CD14-positive monocyte (primary cell): ENCODE results near the gene KRTAP4-11. TPM values are rescaled to one million over a fixed set of nuclear protein-coding genes. Genes with fewer than 3 reads are reported as not detected.
"Not testable (repeated sequence)": the region's sequence is repeated elsewhere in the genome, so short reads cannot be mapped to it uniquely, and the experiment has no call there.

ENCODE experiments used
- DNase-seq, 3 donors: peaks; one replicate each; pipeline ENCODE4 v3.0.0-alpha.2; 2011 to 2022
- H2AFZ ChIP-seq: 2 replicates; pipeline ENCODE4 v1.6.0; 2012; ENCODE audit warnings: mild to moderate bottlenecking, low read depth, low read length, inconsistent platforms; ENCODE audit not compliant: insufficient read depth, poor library complexity, severe bottlenecking
- H3K27ac ChIP-seq, 2 donors: 1 replicate in 1 of 2; 2 replicates in 1 of 2; pipeline ENCODE4 v1.5.1; 2012 to 2013; ENCODE audit warnings: low read length in 2 of 2, control low read depth in 1 of 2, inconsistent platforms in 1 of 2, low read depth in 1 of 2, mild to moderate bottlenecking in 1 of 2
- H3K27me3 ChIP-seq, 2 donors: one replicate each; pipeline versions ENCODE4 v1.6.0 to v1.6.1; 2011 to 2013; ENCODE audit warnings: low read length in 2 of 2; ENCODE audit not compliant: control insufficient read depth in 2 of 2, insufficient read depth in 2 of 2
- H3K36me3 ChIP-seq, 2 donors: replicated peaks in 1 of 2; 1 replicate in 1 of 2; 2 replicates in 1 of 2; pipeline versions ENCODE4 v1.5.1 to v1.6.1; 2012 to 2013; ENCODE audit warnings: low read length in 2 of 2, control low read depth in 1 of 2, inconsistent platforms in 1 of 2, mild to moderate bottlenecking in 1 of 2; ENCODE audit not compliant: insufficient read depth in 2 of 2, control insufficient read depth in 1 of 2
- H3K4me1 ChIP-seq, 2 donors: 1 replicate in 1 of 2; 2 replicates in 1 of 2; pipeline versions ENCODE4 v1.5.1 to v1.6.1; 2012 to 2013; ENCODE audit warnings: low read length in 2 of 2, control low read depth in 1 of 2, inconsistent platforms in 1 of 2, mild to moderate bottlenecking in 1 of 2, moderate library complexity in 1 of 2; ENCODE audit not compliant: insufficient read depth in 2 of 2, control insufficient read depth in 1 of 2
- H3K4me2 ChIP-seq: replicated peaks from 2 replicates; pipeline ENCODE3; 2012; ENCODE audit warnings: low read length, moderate library complexity, mild to moderate bottlenecking; ENCODE audit not compliant: poor library complexity, severe bottlenecking; ENCODE audit errors: extremely low read depth
- H3K4me3 ChIP-seq, 3 experiments: fragments of 200-600 bp in 1 of 3; sonication (generic) in 1 of 3; replicated peaks in 1 of 3; 1 replicate in 2 of 3; 2 replicates in 1 of 3; pipeline ENCODE4 v1.5.1; 2011 to 2013; ENCODE audit warnings: low read length in 3 of 3, mild to moderate bottlenecking in 3 of 3, control low read depth in 2 of 3, low read depth in 2 of 3, inconsistent platforms in 1 of 3, moderate library complexity in 1 of 3
- H3K79me2 ChIP-seq: 2 replicates; pipeline ENCODE4 v1.6.0; 2012; ENCODE audit warnings: mild to moderate bottlenecking, control low read depth, inconsistent platforms, low read length, moderate library complexity; ENCODE audit not compliant: insufficient read depth
- H3K9ac ChIP-seq: 2 replicates; pipeline ENCODE4 v1.6.0; 2017; ENCODE audit warnings: low read length, mild to moderate bottlenecking; ENCODE audit not compliant: insufficient read depth, poor library complexity, severe bottlenecking
- H3K9me3 ChIP-seq, 2 donors: replicated peaks in 1 of 2; 1 replicate in 1 of 2; 2 replicates in 1 of 2; pipeline versions ENCODE4 v1.5.1 to v1.6.1; 2012 to 2013; ENCODE audit warnings: low read length in 2 of 2, control low read depth in 1 of 2; ENCODE audit not compliant: control insufficient read depth in 1 of 2, insufficient read depth in 1 of 2
- H4K20me1 ChIP-seq: 2 replicates; pipeline ENCODE4 v1.6.0; 2012; ENCODE audit warnings: mild to moderate bottlenecking, low read length, control low read depth, moderate library complexity; ENCODE audit not compliant: insufficient read depth
- H3K27ac Mint-ChIP-seq, 7 donors: one replicate each; pipeline ENCODE4 v1.8.0; 2020; ENCODE audit warnings: mild to moderate bottlenecking in 7 of 7, mixed read lengths in 7 of 7, moderate library complexity in 6 of 7, inconsistent platforms in 2 of 7
- H3K27me3 Mint-ChIP-seq, 3 donors: one replicate each; pipeline ENCODE4 v1.8.0; 2021 to 2022; ENCODE audit warnings: low read depth in 3 of 3, mild to moderate bottlenecking in 3 of 3, mixed read lengths in 3 of 3, moderate library complexity in 3 of 3, inconsistent platforms in 1 of 3
- H3K36me3 Mint-ChIP-seq, 2 donors: one replicate each; pipeline ENCODE4 v1.8.0; 2020; ENCODE audit warnings: mixed read lengths in 2 of 2, inconsistent platforms in 1 of 2, mild to moderate bottlenecking in 1 of 2
- H3K4me1 Mint-ChIP-seq: one replicate; pipeline ENCODE4 v1.8.0; 2020; ENCODE audit warnings: mild to moderate bottlenecking, mixed read lengths
- H3K4me3 Mint-ChIP-seq, 2 donors: one replicate each; pipeline ENCODE4 v1.8.0; 2020; ENCODE audit warnings: mild to moderate bottlenecking in 2 of 2, mixed read lengths in 2 of 2, moderate library complexity in 1 of 2
- H3K9me3 Mint-ChIP-seq, 7 donors: one replicate each; pipeline ENCODE4 v1.8.0; 2020 to 2022; ENCODE audit warnings: mixed read lengths in 7 of 7, mild to moderate bottlenecking in 6 of 7, moderate library complexity in 6 of 7, inconsistent platforms in 2 of 7
- CTCF ChIP-seq: fragments of 200-600 bp; IDR thresholded peaks from one replicate; pipeline ENCODE4 v1.8.0; 2022; ENCODE audit warnings: antibody characterized with exemption, mild to moderate bottlenecking
- WGBS: methylation state at CpG from one replicate; pipeline ENCODE4 v1.1.5; 2013; ENCODE audit warnings: missing lambda C conversion rate; ENCODE audit not compliant: insufficient coverage; 5-methylcytosine and 5-hydroxymethylcytosine counted together
- intact Hi-C, 2 donors: fragments of 100-400 bp; cut with micrococcal nuclease; formaldehyde crosslinking; loops; one replicate each; pipeline versions ENCODE4 v1.15.0 to v1.15.1; 2023
- polyA plus RNA-seq, 3 donors: library from polyadenylated mRNA; depleted of rRNA in 1 of 3; unstranded in 2 of 3; stranded (reverse) in 1 of 3; fragments of 300-500 nt in 2 of 3; fragments of >200 nt in 1 of 3; fragmentation: Illumina TruSeq in 2 of 3; gene quantifications; 1 replicate in 2 of 3; 2 replicates in 1 of 3; pipeline ENCODE4 v1.2.3, GENCODE V29; 2012 to 2021

The KRTAP4-11 gene
- polyA plus RNA-seq, 3 donors = not detected

GRCh38 chr17:41121742-41122141, 3.6 kb upstream of the KRTAP4-11 start:
- no peaks in the 10 kb centered on the region for H3K27me3 ChIP-seq
- H3K36me3 Mint-ChIP-seq = no peaks in the 10 kb centered on the region
- no peak overlapping the region for H3K4me2 ChIP-seq
- H2AFZ ChIP-seq = no peak overlapping the region
- peaks cover 0 to 8% (median 0%) of the 10 kb centered on the region in 7 donors for H3K9me3 Mint-ChIP-seq
- peaks cover 10 to 11% of the 10 kb centered on the region in 2 donors for H3K4me1 ChIP-seq
- no peak for TF ChIP-seq CTCF
- DNase-seq = no peak
- no peak overlapping the region for H3K9ac ChIP-seq
- no peaks in the 10 kb centered on the region for H4K20me1 ChIP-seq
- 100% methylated on average over 1 of the region's 2 CpGs for WGBS
- H3K27me3 Mint-ChIP-seq = peaks cover 0 to 2% (median 0%) of the 10 kb centered on the region in 3 donors
- no peak overlapping the region for H3K27ac Mint-ChIP-seq
- H3K4me3 ChIP-seq = no peak overlapping the region
- H3K9me3 ChIP-seq = no peaks in the 10 kb centered on the region
- intact Hi-C loops = no loop called here
- H3K79me2 ChIP-seq = no peaks in the 10 kb centered on the region
- no peak overlapping the region for H3K27ac ChIP-seq
- H3K36me3 ChIP-seq = no peaks in the 10 kb centered on the region
- H3K4me1 Mint-ChIP-seq = peaks cover 14% of the 10 kb centered on the region
- no peak overlapping the region for H3K4me3 Mint-ChIP-seq

- peak overlapping the region in 1 of 3 experiments; percentile 17 for H3K4me3 ChIP-seq
These were observed 1.8 kb upstream of the KRTAP4-11 start for GRCh38 chr17:41119696-41120690.

More at GRCh38 chr17:41119696-41120690, 1.8 kb upstream of the KRTAP4-11 start:
- H3K9me3 Mint-ChIP-seq, H4K20me1 ChIP-seq, H2AFZ ChIP-seq, H3K9ac ChIP-seq, intact Hi-C loops, H3K36me3 ChIP-seq, H3K27ac ChIP-seq, H3K36me3 Mint-ChIP-seq, H3K79me2 ChIP-seq, H3K9me3 ChIP-seq, H3K4me2 ChIP-seq, H3K27me3 Mint-ChIP-seq, H3K27me3 ChIP-seq: not testable (repeated sequence)
- Mint-ChIP-seq H3K27ac (peak overlapping the region in 2 of 7 donors; percentile 14 to 60), H3K4me1 (peaks cover 24% of the 10 kb centered on the region), H3K4me3 (peak overlapping the region in 1 of 2 donors; percentile 60)
- peak; percentile 8 to 38 (median 26) for DNase-seq
- peaks cover 14 to 21% of the 10 kb centered on the region in 2 donors for H3K4me1 ChIP-seq
- no CpG with 5 or more reads among the region's 11 CpGs for WGBS
